Mucosa of stomach (tissue), 1 donor: ENCODE measurements around the gene ELOVL2.
A peak's percentile ranks its signal among the peaks of the same experiment; 100 is the strongest.
"Not testable (repeated sequence)": the region's sequence is repeated elsewhere in the genome, so short reads cannot be mapped to it uniquely, and the experiment has no call there.

Experiments used
- H3K27me3 ChIP-seq: one replicate; pipeline ENCODE4 v1.7.0; 2013; ENCODE audit warnings: mild to moderate bottlenecking, low read length; ENCODE audit not compliant: control insufficient read depth, insufficient read depth
- H3K36me3 ChIP-seq: one replicate; pipeline ENCODE4 v1.7.0; 2013; ENCODE audit warnings: low read length; ENCODE audit not compliant: control insufficient read depth, insufficient read depth
- H3K4me1 ChIP-seq: one replicate; pipeline ENCODE4 v1.7.0; 2013; ENCODE audit warnings: mild to moderate bottlenecking, low read length; ENCODE audit not compliant: control insufficient read depth, insufficient read depth
- H3K4me3 ChIP-seq: one replicate; pipeline ENCODE4 v1.7.0; 2013; ENCODE audit warnings: low read length
- H3K9ac ChIP-seq: one replicate; pipeline ENCODE4 v1.7.0; 2013; ENCODE audit warnings: mild to moderate bottlenecking, low read length, moderate library complexity
- H3K9me3 ChIP-seq: one replicate; pipeline ENCODE4 v1.7.0; 2013; ENCODE audit warnings: mild to moderate bottlenecking, low read length, moderate library complexity; ENCODE audit not compliant: control insufficient read depth
- donor health status: Pancreatic carcinoma.

Gene ELOVL2, protein sequence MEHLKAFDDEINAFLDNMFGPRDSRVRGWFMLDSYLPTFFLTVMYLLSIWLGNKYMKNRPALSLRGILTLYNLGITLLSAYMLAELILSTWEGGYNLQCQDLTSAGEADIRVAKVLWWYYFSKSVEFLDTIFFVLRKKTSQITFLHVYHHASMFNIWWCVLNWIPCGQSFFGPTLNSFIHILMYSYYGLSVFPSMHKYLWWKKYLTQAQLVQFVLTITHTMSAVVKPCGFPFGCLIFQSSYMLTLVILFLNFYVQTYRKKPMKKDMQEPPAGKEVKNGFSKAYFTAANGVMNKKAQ

DNA sequence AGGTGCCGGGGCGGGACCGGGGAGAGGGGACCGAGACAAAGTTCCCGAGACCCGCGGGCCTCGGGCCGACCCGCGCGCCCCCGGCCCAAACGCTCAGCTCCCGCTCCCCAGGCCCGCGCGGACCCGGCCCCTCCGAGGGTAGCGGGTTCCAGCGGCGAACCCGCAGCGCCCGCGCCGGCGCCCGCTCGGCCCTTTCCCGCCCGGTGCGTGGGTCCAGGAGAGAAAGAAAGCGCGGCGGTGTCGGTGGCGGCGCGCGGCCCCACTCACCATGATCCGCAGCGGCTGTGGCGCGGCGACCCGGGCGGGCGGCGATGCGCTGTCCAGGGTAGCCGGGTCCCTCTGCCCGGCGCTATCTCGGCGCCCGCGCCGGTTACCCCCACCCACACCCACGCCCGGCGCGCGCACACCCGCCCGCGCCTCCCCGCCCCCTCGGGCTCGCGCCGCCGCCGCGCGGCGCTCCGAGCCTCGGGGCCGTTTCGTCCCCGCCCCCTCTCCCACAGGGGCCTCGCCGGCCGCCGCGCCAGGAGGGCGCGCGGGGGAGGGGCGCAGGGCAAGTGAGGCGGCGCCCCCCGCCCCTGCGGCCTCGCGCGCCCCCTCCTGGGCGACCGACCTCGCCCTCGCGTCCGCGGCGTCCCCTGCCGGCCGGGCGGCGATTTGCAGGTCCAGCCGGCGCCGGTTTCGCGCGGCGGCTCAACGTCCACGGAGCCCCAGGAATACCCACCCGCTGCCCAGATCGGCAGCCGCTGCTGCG is at the start of gene ELOVL2:
Gene ELOVL2, minus strand, starts transcription at position 345 of the 751 bp plus-strand sequence. Its CDS starts 75 bp downstream, at position 270.
- Histone ChIP-seq H3K4me1 (no peaks in the 10 kb centered on the region), H3K27me3 (peaks cover 55% of the 10 kb centered on the region), H3K4me3 (no peak within 1 kb of the TSS), H3K36me3 (no peaks in the 10 kb centered on the region), H3K9ac (no peak within 1 kb of the TSS), H3K9me3 (no peaks in the 10 kb centered on the region)

DNA sequence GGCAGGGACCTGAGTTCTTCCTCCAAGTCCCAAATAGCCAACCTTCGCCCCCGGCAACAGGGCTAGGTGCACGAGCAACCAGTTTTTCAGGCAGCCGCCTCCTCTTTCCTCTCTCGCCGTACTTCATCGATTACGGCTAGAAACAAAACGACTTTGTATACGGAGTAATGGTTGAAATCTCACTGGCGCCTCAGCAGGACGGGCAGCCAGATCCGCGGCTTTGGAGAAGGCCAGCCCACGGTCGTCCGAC is 49.2 kb upstream of the ELOVL2 start:
- Histone ChIP-seq H3K27me3 (no peaks in the 10 kb centered on the region), H3K9ac (peak overlapping the region; percentile 79), H3K4me3 (peak overlapping the region; percentile 74), H3K9me3 (no peaks in the 10 kb centered on the region), H3K36me3 (no peaks in the 10 kb centered on the region), H3K4me1 (no peaks in the 10 kb centered on the region)

DNA sequence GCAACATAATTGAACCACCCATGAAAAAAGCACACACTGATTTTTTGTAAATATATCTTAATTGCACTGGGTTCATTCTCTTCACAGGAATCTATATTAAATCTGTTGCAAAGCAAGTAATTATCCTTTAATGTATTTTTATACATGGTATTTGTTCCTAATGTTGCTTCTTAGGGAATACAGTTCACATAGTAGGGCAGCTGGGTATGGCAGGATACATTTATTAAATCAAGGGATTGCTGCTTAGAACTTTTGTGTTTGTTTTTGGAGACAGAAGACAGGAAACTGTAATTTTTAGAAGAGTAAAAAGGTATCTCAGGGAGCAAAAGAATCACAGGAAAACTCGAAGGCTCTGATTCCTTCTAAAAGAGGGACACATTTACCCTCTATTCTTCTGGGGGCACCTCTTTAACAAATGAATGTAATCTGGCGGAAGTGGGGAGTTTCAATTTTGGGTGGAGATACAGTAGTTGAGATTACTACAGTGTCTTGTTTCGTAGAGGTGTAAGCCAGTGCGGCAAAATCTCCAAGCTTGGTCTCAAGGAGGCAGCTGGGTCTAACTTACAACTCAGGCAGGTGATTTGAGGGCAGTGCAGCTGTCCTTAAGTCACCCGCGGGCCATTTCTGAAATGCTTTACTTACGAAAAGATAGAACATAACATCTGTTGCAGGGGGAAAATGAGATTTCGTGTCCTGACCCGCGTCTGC is 48.7 kb upstream of the ELOVL2 start:
- no peaks in the 10 kb centered on the region for H3K27me3 ChIP-seq
- peak overlapping the region; percentile 79 for H3K9ac ChIP-seq
- no peaks in the 10 kb centered on the region for H3K36me3 ChIP-seq
- no peaks in the 10 kb centered on the region for H3K4me1 ChIP-seq
- peak overlapping the region; percentile 74 for H3K4me3 ChIP-seq
- H3K9me3 ChIP-seq, result no peaks in the 10 kb centered on the region

DNA sequence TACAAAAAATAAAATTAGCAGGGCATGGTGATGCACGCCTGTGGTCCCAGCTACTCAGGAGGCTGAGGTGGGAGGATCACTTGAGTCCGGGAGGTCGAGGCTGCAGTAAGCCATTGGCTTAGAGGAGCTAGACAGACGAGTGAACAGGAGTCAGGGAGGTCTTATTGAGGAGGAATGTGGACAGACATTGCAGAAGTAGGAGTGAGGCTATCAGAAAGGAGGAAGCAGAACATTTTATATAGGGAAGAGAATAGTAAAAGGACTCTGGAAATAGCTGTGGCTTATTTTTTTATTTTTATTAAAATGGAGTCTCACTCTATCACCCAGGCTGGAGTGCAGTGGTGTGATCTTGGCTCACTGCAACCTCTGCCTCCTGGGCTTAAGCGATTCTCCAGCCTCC is 47.0 kb upstream of the ELOVL2 start:
- H3K27me3 ChIP-seq, H3K4me3 ChIP-seq, H3K9ac ChIP-seq, H3K9me3 ChIP-seq, H3K36me3 ChIP-seq, H3K4me1 ChIP-seq: not testable (repeated sequence)

DNA sequence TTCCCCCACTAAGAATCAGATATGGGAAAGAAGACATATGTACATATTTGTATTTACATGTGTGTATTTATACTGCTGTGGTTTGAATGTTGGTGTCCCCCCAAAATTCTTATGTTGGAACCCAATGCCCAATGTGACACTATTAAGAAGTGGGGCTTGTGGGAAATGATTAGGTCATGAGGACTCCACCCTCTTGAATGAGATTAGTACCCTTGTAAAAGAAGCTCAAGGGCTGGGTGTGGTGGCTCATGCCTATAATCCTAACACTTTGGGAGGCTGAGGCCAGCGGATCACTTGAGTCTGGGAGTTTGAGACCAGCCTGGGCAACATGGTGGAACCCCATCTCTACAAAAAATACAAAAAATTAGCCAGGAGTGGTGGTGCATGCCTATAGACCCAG is 45.6 kb upstream of the ELOVL2 start:
- no peaks in the 10 kb centered on the region for H3K36me3 ChIP-seq
- no peaks in the 10 kb centered on the region for H3K9me3 ChIP-seq
- H3K4me1 ChIP-seq, result no peaks in the 10 kb centered on the region
- no peaks in the 10 kb centered on the region for H3K27me3 ChIP-seq
- H3K9ac ChIP-seq, result no peak overlapping the region
- H3K4me3 ChIP-seq, result no peak overlapping the region

DNA sequence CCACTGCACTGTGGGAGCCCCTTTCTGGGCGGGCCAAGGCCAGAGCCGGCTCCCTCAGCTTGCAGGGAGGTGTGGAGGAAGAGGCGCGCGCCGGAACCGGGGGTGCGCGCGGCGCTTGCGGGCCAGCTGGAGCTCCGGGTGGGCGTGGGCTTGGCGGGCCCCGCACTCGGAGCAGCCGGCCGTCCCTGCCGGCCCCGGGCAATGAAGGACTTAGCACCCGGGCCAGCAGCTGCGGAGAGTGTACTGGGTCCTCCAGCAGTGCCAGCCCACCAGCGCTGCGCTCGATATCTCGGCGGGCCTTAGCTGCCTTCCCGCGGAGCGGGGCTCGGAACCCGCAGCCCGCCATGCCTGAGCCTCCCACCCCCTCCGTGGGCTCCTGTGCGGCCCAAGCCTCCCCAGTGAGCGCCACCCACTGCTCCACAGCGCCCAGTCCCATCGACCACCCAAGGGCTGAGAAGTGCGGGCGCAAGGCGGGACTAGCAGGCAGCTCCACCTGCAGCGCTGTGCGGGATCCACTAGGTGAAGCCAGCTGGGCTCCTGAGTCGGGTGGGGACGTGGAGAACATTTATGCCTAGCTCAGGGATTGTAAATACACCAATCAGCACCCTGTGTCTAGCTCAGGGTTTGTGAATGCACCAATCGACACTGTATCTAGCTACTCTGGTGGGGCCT is 43.2 kb upstream of the ELOVL2 start:
- H3K9ac ChIP-seq, H3K4me1 ChIP-seq, H3K27me3 ChIP-seq, H3K9me3 ChIP-seq, H3K36me3 ChIP-seq, H3K4me3 ChIP-seq: not testable (repeated sequence)

DNA sequence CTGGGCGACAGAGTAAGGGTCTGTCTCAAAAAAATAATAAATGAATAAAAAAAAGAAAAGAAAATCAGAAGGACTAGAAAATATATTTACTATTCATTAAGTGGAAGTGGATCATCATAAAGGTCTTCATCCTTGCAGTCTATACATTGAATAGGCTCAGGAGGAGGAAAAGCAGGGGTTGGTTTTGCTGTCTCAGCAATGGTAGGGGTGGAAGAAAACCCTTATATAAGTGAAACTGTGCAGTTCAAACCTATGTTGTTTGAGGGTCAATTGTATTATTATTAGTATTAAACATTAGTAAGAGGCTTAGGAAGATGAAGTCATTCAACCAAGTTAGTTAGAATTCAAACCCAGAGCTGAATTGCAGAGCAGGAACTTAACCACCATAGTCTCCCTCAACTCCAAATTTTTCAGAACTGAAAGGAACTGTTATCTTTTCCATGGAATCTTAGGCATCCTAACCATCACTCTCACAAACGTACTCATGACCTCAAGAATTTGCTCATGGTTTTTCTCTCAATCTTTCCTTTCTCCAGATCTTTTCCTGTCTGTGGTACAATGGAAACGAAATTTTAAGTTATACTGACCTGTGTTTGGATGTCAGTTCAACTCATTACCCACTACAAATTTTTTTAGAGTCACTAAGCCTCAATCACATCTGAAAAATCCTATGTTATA is 41.8 kb upstream of the ELOVL2 start:
- Histone ChIP-seq H3K4me3 (no peak overlapping the region), H3K9ac (no peak overlapping the region), H3K27me3 (no peaks in the 10 kb centered on the region), H3K4me1 (no peaks in the 10 kb centered on the region), H3K36me3 (no peaks in the 10 kb centered on the region), H3K9me3 (no peaks in the 10 kb centered on the region)

DNA sequence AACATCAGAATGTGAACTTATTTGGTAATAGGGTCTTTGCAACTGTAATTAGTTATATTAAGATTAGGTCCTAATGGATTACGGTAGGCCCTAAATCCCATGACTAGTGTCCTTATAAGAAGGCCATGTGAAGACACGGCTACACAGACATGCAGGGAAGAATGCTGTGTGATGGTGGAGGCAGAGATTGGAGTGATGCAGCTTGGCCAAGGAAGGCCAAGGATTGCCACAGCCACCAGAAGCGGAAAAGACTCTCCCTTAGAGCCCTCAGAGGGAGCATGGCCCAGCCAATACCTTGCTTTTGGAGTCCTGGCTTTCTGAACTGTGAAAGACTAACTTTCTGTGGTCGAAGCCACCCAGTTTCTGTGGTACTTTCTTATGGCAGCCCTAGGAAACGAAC is 39.9 kb upstream of the ELOVL2 start:
- H3K9me3 ChIP-seq, result no peaks in the 10 kb centered on the region
- H3K36me3 ChIP-seq, result no peaks in the 10 kb centered on the region
- no peaks in the 10 kb centered on the region for H3K4me1 ChIP-seq
- H3K27me3 ChIP-seq, result no peaks in the 10 kb centered on the region
- no peak overlapping the region for H3K4me3 ChIP-seq
- no peak overlapping the region for H3K9ac ChIP-seq

DNA sequence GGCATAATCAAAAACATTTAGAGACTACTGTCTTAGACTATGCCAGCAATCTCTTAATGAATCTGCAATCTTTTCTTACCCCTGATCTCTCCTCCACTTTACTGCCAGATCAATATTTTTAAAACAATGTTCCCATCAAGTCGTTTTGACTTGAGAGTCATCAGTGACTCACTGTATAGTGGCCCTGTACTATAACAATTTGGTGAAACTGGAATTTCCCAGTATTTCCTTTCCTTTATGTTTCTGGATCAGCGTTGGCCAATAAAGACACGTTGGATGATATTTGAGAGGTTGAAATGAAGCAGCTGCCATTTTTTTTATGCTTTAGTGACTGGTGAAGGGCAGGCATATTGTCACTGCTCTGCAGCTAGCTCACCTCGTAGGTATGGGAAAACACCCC is 39.4 kb upstream of the ELOVL2 start:
- Histone ChIP-seq H3K9me3 (no peaks in the 10 kb centered on the region), H3K9ac (no peak overlapping the region), H3K4me1 (no peaks in the 10 kb centered on the region), H3K36me3 (no peaks in the 10 kb centered on the region), H3K4me3 (no peak overlapping the region), H3K27me3 (no peaks in the 10 kb centered on the region)

DNA sequence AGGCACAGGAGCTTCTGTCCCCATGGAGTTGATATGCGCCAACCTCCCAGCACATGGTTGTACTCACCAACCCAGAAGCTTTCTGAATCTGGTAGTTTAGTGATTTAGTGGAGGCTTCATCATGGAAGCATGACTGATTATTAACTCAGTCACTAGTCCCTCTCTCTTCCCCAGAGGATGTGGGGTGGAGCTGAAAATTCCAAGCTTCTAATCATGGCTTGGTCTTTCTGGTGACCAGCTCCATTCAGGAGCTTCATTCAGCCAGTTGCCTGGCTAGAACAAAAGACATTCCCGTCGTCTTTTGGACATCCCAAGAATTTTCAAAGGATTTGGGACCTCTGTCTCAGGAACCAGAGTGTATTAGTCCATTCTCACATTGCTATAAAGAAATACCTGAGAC is 36.2 kb upstream of the ELOVL2 start:
- Histone ChIP-seq H3K27me3 (no peaks in the 10 kb centered on the region), H3K4me3 (no peak overlapping the region), H3K9ac (no peak overlapping the region), H3K36me3 (no peaks in the 10 kb centered on the region), H3K9me3 (no peaks in the 10 kb centered on the region), H3K4me1 (no peaks in the 10 kb centered on the region)

DNA sequence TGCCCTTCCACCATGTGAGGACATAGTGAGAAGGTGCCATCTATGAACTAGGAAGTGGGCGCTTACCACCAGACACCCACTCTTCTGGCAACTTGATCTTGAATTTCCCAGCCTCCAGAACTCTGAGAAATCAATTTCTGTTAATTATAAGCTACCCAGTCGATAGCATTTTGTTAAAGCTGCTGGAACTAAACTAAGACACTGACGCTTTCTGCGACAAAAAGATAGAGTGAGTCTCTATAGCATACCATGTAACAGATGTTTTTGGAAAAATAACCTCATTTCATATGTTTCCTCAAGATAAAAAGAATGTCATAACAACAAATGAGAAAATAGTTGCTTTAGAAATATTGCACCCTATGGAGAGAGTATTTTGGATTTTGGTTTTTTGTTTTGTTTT is 34.2 kb upstream of the ELOVL2 start:
- no peaks in the 10 kb centered on the region for H3K27me3 ChIP-seq
- no peak overlapping the region for H3K9ac ChIP-seq
- no peaks in the 10 kb centered on the region for H3K4me1 ChIP-seq
- no peaks in the 10 kb centered on the region for H3K9me3 ChIP-seq
- no peak overlapping the region for H3K4me3 ChIP-seq
- no peaks in the 10 kb centered on the region for H3K36me3 ChIP-seq
